CD14-positive monocyte (primary cell): Measurements from ENCODE around the gene ITPKB. TPM values are rescaled to one million over a fixed set of nuclear protein-coding genes. Genes with fewer than 3 reads are reported as not detected.

Experiments used
- DNase-seq, 3 donors: peaks; one replicate each; pipeline ENCODE4 v3.0.0-alpha.2; 2011 to 2022
- H2AFZ ChIP-seq: 2 replicates; pipeline ENCODE4 v1.6.0; 2012; ENCODE audit warnings: mild to moderate bottlenecking, low read depth, low read length, inconsistent platforms; ENCODE audit not compliant: insufficient read depth, poor library complexity, severe bottlenecking
- H3K27ac ChIP-seq, 2 donors: 1 replicate in 1 of 2; 2 replicates in 1 of 2; pipeline ENCODE4 v1.5.1; 2012 to 2013; ENCODE audit warnings: low read length in 2 of 2, control low read depth in 1 of 2, inconsistent platforms in 1 of 2, low read depth in 1 of 2, mild to moderate bottlenecking in 1 of 2
- H3K27me3 ChIP-seq, 2 donors: one replicate each; pipeline versions ENCODE4 v1.6.0 to v1.6.1; 2011 to 2013; ENCODE audit warnings: low read length in 2 of 2; ENCODE audit not compliant: control insufficient read depth in 2 of 2, insufficient read depth in 2 of 2
- H3K36me3 ChIP-seq, 2 donors: replicated peaks in 1 of 2; 1 replicate in 1 of 2; 2 replicates in 1 of 2; pipeline versions ENCODE4 v1.5.1 to v1.6.1; 2012 to 2013; ENCODE audit warnings: low read length in 2 of 2, control low read depth in 1 of 2, inconsistent platforms in 1 of 2, mild to moderate bottlenecking in 1 of 2; ENCODE audit not compliant: insufficient read depth in 2 of 2, control insufficient read depth in 1 of 2
- H3K4me1 ChIP-seq, 2 donors: 1 replicate in 1 of 2; 2 replicates in 1 of 2; pipeline versions ENCODE4 v1.5.1 to v1.6.1; 2012 to 2013; ENCODE audit warnings: low read length in 2 of 2, control low read depth in 1 of 2, inconsistent platforms in 1 of 2, mild to moderate bottlenecking in 1 of 2, moderate library complexity in 1 of 2; ENCODE audit not compliant: insufficient read depth in 2 of 2, control insufficient read depth in 1 of 2
- H3K4me2 ChIP-seq: replicated peaks from 2 replicates; pipeline ENCODE3; 2012; ENCODE audit warnings: low read length, moderate library complexity, mild to moderate bottlenecking; ENCODE audit not compliant: poor library complexity, severe bottlenecking; ENCODE audit errors: extremely low read depth
- H3K4me3 ChIP-seq, 3 experiments: fragments of 200-600 bp in 1 of 3; sonication (generic) in 1 of 3; replicated peaks in 1 of 3; 1 replicate in 2 of 3; 2 replicates in 1 of 3; pipeline ENCODE4 v1.5.1; 2011 to 2013; ENCODE audit warnings: low read length in 3 of 3, mild to moderate bottlenecking in 3 of 3, control low read depth in 2 of 3, low read depth in 2 of 3, inconsistent platforms in 1 of 3, moderate library complexity in 1 of 3
- H3K79me2 ChIP-seq: 2 replicates; pipeline ENCODE4 v1.6.0; 2012; ENCODE audit warnings: mild to moderate bottlenecking, control low read depth, inconsistent platforms, low read length, moderate library complexity; ENCODE audit not compliant: insufficient read depth
- H3K9ac ChIP-seq: 2 replicates; pipeline ENCODE4 v1.6.0; 2017; ENCODE audit warnings: low read length, mild to moderate bottlenecking; ENCODE audit not compliant: insufficient read depth, poor library complexity, severe bottlenecking
- H3K9me3 ChIP-seq, 2 donors: replicated peaks in 1 of 2; 1 replicate in 1 of 2; 2 replicates in 1 of 2; pipeline versions ENCODE4 v1.5.1 to v1.6.1; 2012 to 2013; ENCODE audit warnings: low read length in 2 of 2, control low read depth in 1 of 2; ENCODE audit not compliant: control insufficient read depth in 1 of 2, insufficient read depth in 1 of 2
- H4K20me1 ChIP-seq: 2 replicates; pipeline ENCODE4 v1.6.0; 2012; ENCODE audit warnings: mild to moderate bottlenecking, low read length, control low read depth, moderate library complexity; ENCODE audit not compliant: insufficient read depth
- H3K27ac Mint-ChIP-seq, 7 donors: one replicate each; pipeline ENCODE4 v1.8.0; 2020; ENCODE audit warnings: mild to moderate bottlenecking in 7 of 7, mixed read lengths in 7 of 7, moderate library complexity in 6 of 7, inconsistent platforms in 2 of 7
- H3K27me3 Mint-ChIP-seq, 3 donors: one replicate each; pipeline ENCODE4 v1.8.0; 2021 to 2022; ENCODE audit warnings: low read depth in 3 of 3, mild to moderate bottlenecking in 3 of 3, mixed read lengths in 3 of 3, moderate library complexity in 3 of 3, inconsistent platforms in 1 of 3
- H3K36me3 Mint-ChIP-seq, 2 donors: one replicate each; pipeline ENCODE4 v1.8.0; 2020; ENCODE audit warnings: mixed read lengths in 2 of 2, inconsistent platforms in 1 of 2, mild to moderate bottlenecking in 1 of 2
- H3K4me1 Mint-ChIP-seq: one replicate; pipeline ENCODE4 v1.8.0; 2020; ENCODE audit warnings: mild to moderate bottlenecking, mixed read lengths
- H3K4me3 Mint-ChIP-seq, 2 donors: one replicate each; pipeline ENCODE4 v1.8.0; 2020; ENCODE audit warnings: mild to moderate bottlenecking in 2 of 2, mixed read lengths in 2 of 2, moderate library complexity in 1 of 2
- H3K9me3 Mint-ChIP-seq, 7 donors: one replicate each; pipeline ENCODE4 v1.8.0; 2020 to 2022; ENCODE audit warnings: mixed read lengths in 7 of 7, mild to moderate bottlenecking in 6 of 7, moderate library complexity in 6 of 7, inconsistent platforms in 2 of 7
- WGBS: methylation state at CpG from one replicate; pipeline ENCODE4 v1.1.5; 2013; ENCODE audit warnings: missing lambda C conversion rate; ENCODE audit not compliant: insufficient coverage; 5-methylcytosine and 5-hydroxymethylcytosine counted together
- intact Hi-C, 2 donors: fragments of 100-400 bp; cut with micrococcal nuclease; formaldehyde crosslinking; loops; one replicate each; pipeline versions ENCODE4 v1.15.0 to v1.15.1; 2023
- polyA plus RNA-seq, 3 donors: library from polyadenylated mRNA; depleted of rRNA in 1 of 3; unstranded in 2 of 3; stranded (reverse) in 1 of 3; fragments of 300-500 nt in 2 of 3; fragments of >200 nt in 1 of 3; fragmentation: Illumina TruSeq in 2 of 3; gene quantifications; 1 replicate in 2 of 3; 2 replicates in 1 of 3; pipeline ENCODE4 v1.2.3, GENCODE V29; 2012 to 2021
- TF ChIP-seq, protein P1 (sequence below): fragments of 200-600 bp; IDR thresholded peaks from one replicate; pipeline ENCODE4 v1.8.0; 2022; ENCODE audit warnings: antibody characterized with exemption, mild to moderate bottlenecking

ITPKB gene
- polyA plus RNA-seq, 3 donors = 7.3 to 14.4 (median 10.2) TPM

DNA sequence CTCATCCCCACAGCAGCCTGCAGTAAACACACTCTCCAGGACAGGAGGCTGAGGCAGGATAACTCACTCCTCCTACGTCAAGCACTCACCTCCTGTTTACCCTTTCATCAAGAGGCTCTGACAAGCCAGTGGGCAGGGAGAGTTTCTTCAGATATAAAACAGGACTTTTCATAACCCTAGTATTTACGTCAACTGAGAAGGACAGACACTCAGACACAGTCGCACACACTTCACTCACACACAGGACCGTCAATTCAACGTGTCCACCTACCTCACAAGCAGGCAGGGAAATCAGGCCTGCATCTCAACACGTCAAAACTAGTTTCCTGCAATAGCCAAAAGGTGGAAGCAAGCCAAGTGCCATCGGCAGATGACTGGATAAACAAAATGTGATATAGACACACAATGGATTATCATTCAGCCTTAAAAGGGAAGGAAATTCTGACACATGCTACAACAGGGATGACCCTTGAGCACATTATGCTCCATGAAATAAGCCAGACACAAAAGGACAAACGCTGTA lies 48.6 kb downstream of the ITPKB start:
- H3K4me1 Mint-ChIP-seq = peaks cover 36% of the 10 kb centered on the region
- peaks cover 13% of the 10 kb centered on the region for H3K79me2 ChIP-seq
- H3K27ac ChIP-seq = no peak overlapping the region
- peaks cover 67 to 71% of the 10 kb centered on the region in 2 donors for H3K36me3 Mint-ChIP-seq
- H3K9me3 Mint-ChIP-seq = no peaks in the 10 kb centered on the region
- peaks cover 0 to 2% (median 0%) of the 10 kb centered on the region in 3 donors for H3K27me3 Mint-ChIP-seq
- TF ChIP-seq, protein P1, sequence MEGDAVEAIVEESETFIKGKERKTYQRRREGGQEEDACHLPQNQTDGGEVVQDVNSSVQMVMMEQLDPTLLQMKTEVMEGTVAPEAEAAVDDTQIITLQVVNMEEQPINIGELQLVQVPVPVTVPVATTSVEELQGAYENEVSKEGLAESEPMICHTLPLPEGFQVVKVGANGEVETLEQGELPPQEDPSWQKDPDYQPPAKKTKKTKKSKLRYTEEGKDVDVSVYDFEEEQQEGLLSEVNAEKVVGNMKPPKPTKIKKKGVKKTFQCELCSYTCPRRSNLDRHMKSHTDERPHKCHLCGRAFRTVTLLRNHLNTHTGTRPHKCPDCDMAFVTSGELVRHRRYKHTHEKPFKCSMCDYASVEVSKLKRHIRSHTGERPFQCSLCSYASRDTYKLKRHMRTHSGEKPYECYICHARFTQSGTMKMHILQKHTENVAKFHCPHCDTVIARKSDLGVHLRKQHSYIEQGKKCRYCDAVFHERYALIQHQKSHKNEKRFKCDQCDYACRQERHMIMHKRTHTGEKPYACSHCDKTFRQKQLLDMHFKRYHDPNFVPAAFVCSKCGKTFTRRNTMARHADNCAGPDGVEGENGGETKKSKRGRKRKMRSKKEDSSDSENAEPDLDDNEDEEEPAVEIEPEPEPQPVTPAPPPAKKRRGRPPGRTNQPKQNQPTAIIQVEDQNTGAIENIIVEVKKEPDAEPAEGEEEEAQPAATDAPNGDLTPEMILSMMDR = no peak
- H3K27ac Mint-ChIP-seq = peak overlapping the region in 6 of 7 donors; percentile 5 to 73 (median 42)
- intact Hi-C loops = loop anchor here in 1 of 2 donors (5.0 kb wide), 1 partner anchor 58 kb away; no protein-coding TSS in a partner anchor
- H3K36me3 ChIP-seq = peaks cover 6 to 64% of the 10 kb centered on the region in 2 donors
- H3K4me3 ChIP-seq = no peak overlapping the region
- H3K4me1 ChIP-seq = no peaks in the 10 kb centered on the region
- peaks cover 32% of the 10 kb centered on the region for H4K20me1 ChIP-seq
- WGBS = 100% methylated on average over 1 of the region's 8 CpGs
- DNase-seq = no peak
- no peak overlapping the region for H3K4me3 Mint-ChIP-seq
- H3K9ac ChIP-seq = no peak overlapping the region
- no peaks in the 10 kb centered on the region for H3K27me3 ChIP-seq
- no peak overlapping the region for H3K4me2 ChIP-seq
- H2AFZ ChIP-seq = no peak overlapping the region
- H3K9me3 ChIP-seq = no peaks in the 10 kb centered on the region

DNA sequence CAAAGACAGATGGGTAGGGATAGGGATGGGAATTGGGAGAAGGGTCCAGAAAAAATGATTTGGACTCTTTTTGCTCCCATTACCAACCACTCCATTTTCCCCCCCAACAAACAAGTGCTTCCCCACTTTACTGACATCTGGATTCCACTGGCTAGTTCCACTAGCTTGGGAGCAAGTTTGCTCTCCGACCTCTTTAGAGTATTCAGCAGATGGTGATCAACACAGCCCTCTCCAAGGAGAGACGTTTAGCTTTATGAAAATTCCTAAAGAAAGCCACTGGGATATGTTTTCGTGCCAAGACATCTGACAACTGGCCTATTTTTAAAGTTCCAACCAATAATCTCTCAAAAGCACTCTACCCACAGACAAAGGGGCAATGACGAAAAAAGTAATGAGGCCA lies 50.3 kb downstream of the ITPKB start:
- Mint-ChIP-seq H3K4me3 (no peak overlapping the region), H3K27me3 (peaks cover 0 to 2% (median 0%) of the 10 kb centered on the region in 3 donors), H3K36me3 (peaks cover 75 to 80% of the 10 kb centered on the region in 2 donors), H3K4me1 (peaks cover 39% of the 10 kb centered on the region), H3K27ac (peak overlapping the region in 1 of 7 donors; percentile 10), H3K9me3 (peaks cover 0 to 1% (median 0%) of the 10 kb centered on the region in 7 donors)
- Histone ChIP-seq H3K27ac (no peak overlapping the region), H3K9me3 (no peaks in the 10 kb centered on the region), H3K9ac (no peak overlapping the region), H3K4me2 (no peak overlapping the region), H2AFZ (no peak overlapping the region), H3K79me2 (peaks cover 15% of the 10 kb centered on the region), H3K27me3 (no peaks in the 10 kb centered on the region), H3K4me3 (no peak overlapping the region), H4K20me1 (peaks cover 28% of the 10 kb centered on the region), H3K4me1 (no peaks in the 10 kb centered on the region), H3K36me3 (peaks cover 8 to 70% of the 10 kb centered on the region in 2 donors)
- intact Hi-C loops = loop anchor here (5.0 kb wide), 2 partner anchors 37 to 57 kb away; no protein-coding TSS in a partner anchor
- TF ChIP-seq, protein P1 = no peak
- no CpG with 5 or more reads among the region's 4 CpGs for WGBS
- DNase-seq = no peak
